ENCODE results near the gene DNAJB13. TPM values are rescaled to one million over a fixed set of nuclear protein-coding genes. Genes with fewer than 3 reads are reported as not detected.

DNAJB13 gene
- total and polyA plus RNA-seq, 2 of the 13 experiments (the other 11 are each of a cell fraction or from before 2014, with no cell fraction given): 2.3 TPM; not detected in 1

DNA sequence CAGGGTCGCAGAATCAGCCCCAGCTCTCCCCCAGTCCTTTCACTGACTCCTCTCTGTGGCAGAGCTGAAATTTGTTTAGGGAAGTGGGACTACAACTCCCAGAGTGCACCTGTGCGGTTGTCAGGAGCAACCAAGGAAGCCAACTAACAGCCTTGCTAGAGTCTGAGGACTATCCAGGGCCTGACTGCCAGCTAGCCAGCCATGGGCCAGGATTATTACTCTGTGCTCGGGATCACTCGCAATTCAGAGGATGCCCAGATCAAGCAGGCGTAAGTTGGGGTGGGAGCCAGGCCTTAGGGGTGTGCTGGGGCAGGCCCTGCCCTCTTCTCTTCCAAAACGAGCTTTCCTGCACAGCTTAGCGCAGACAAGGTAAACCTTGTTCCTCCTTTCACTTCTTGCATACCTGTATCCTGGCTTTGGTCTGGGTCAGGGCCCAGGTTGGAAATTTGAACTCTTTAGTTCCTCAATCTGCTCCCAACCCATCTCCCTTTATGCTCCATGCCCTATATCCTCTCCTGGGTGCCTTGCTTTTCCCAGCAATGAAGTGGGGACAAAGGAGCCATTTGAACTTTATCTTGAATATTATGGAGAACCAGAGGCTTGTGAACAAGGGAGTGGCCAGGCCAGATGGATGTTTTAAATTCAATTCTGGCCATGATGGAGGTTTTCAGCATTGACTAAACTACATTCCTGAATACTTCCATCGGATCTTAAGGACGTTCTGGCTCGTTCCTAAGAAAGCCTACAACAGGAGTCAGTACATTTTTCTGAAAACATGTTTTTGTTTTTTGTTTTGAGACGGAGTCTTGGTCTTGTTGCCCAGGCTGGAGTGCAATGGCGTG, at the start of gene DNAJB13 (continued):
- no peak for TF ChIP-seq GPN1 (CRISPR knock-in tag; IDR thresholded peaks at IDR 0.05; ENCODE audit: borderline replicate concordance)

DNA sequence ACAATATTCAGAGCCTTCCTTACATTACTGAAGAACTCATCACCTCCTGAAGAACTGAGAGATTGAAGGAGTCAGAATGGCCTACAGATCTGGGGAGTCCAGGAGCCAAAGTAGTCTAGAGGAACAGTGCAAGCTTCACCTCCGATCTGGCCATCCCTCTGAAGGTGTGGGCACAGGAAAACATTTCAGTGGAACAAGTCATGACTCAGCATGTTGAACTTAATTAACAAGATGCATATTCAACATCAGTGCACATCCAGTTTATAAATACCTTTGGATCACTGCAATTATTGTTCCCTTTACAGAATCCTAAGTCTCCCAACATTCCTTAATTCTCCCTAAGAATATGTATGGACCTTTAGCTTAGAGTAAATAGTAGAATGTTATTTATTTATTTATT, 48.5 kb upstream of the DNAJB13 start:
- Histone ChIP-seq H3K4me2 (ENCODE audit: low read depth, low read length) (no peak overlapping the region), H3K4me3 (replicated peaks in 1 of 3; ENCODE audit: insufficient read depth in 1 of 3, low read depth in 2 of 3, low read length in 3 of 3) (no peak overlapping the region), H3K79me2 (ENCODE audit: insufficient read depth, low read length) (no peaks in the 10 kb centered on the region), H4K20me1 (ENCODE audit: insufficient read depth, low read length) (no peaks in the 10 kb centered on the region), H3K27me3 (ENCODE audit: control insufficient read depth in 1 of 2, insufficient read depth in 2 of 2, low read length in 2 of 2) (no peaks in the 10 kb centered on the region), H3K4me1 (ENCODE audit: insufficient read depth, low read length) (no peaks in the 10 kb centered on the region), H3K27ac (ENCODE audit: extremely low read length, insufficient read depth, low read length) (no peak overlapping the region), H3K9me3 (ENCODE audit: low read length) (no peaks in the 10 kb centered on the region), H3K36me3 (replicated peaks in 1 of 2; ENCODE audit: control insufficient read depth in 1 of 2, insufficient read depth in 2 of 2, low read length in 2 of 2) (peaks cover 6 to 31% of the 10 kb centered on the region in 2 experiments), H3K9ac (ENCODE audit: insufficient read depth, low read depth, low read length) (no peak overlapping the region), H2AFZ (ENCODE audit: low read length) (no peak overlapping the region)
- in situ Hi-C loops (cut with HindIII; ENCODE audit: extremely low pct_ligation_motif_present, low pct_unique_long_range_greater_than_20kb): no loop called here
- TF ChIP-seq, protein P1, sequence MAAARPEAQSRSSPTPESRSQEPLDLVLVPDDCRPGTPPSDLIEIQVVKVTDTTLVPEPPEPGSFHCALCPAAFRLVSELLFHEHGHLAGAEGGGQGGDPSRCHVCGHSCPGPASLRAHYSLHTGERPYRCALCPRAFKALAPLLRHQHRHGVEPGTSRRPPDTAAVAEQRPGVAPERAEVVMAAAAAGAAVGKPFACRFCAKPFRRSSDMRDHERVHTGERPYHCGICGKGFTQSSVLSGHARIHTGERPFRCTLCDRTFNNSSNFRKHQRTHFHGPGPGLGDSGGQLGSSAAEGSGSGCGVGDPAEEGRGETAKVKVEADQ (CRISPR knock-in tag; IDR thresholded peaks at IDR 0.05; ENCODE audit: borderline replicate concordance): no peak
- TF ChIP-seq POLR2A (IDR thresholded peaks at IDR 0.05; ENCODE audit: insufficient read depth in 1 of 2, low read depth in 2 of 2, low read length in 2 of 2) (no peak), NFE2L2 (IDR thresholded peaks at IDR 0.05; ENCODE audit: low read length) (peak; percentile 63), HDAC1 (CRISPR knock-in tag; IDR thresholded peaks at IDR 0.05) (no peak), DNMT3B (CRISPR knock-in tag; conservative IDR thresholded peaks at IDR 0.05) (no peak), ZEB1 (IDR thresholded peaks at IDR 0.05; ENCODE audit: insufficient replicate concordance, low read depth) (no peak), ZBTB42 (CRISPR knock-in tag; IDR thresholded peaks at IDR 0.05) (no peak), ZNF891 (CRISPR knock-in tag; IDR thresholded peaks at IDR 0.05) (no peak), ZNF317 (CRISPR knock-in tag; IDR thresholded peaks at IDR 0.05) (no peak), MAFK (conservative IDR thresholded peaks at IDR 0.05 in 1 of 2, IDR thresholded peaks at IDR 0.05 in 1 of 2; ENCODE audit: low read length in 2 of 2) (peak; percentile 22 to 65; a peak in 3 of 4 replicates), BHLHE40 (IDR thresholded peaks at IDR 0.05; ENCODE audit: low read length) (no peak), ZNF713 (CRISPR knock-in tag; IDR thresholded peaks at IDR 0.05) (no peak), SP4 (CRISPR knock-in tag; IDR thresholded peaks at IDR 0.05) (no peak)
- TF ChIP-seq, protein P2, sequence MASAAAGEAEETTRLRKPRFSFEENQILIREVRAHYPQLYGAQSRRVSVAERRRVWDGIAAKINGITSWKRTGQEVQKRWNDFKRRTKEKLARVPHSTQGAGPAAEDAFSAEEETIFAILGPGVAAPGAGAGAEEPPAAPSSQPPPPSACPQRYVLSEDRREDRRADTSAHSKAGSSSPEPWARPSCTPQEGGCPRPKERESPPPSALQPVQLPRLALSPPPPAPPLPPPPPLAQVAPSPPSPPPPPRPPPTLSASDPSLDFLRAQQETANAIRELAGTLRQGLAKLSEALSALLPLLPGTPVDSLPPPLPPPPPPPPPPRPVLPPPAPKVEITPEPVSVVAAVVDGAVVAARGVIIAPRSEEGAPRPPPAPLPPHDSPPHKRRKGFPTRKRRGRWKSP (CRISPR knock-in tag; IDR thresholded peaks at IDR 0.05): no peak
- TF ChIP-seq, protein P3, sequence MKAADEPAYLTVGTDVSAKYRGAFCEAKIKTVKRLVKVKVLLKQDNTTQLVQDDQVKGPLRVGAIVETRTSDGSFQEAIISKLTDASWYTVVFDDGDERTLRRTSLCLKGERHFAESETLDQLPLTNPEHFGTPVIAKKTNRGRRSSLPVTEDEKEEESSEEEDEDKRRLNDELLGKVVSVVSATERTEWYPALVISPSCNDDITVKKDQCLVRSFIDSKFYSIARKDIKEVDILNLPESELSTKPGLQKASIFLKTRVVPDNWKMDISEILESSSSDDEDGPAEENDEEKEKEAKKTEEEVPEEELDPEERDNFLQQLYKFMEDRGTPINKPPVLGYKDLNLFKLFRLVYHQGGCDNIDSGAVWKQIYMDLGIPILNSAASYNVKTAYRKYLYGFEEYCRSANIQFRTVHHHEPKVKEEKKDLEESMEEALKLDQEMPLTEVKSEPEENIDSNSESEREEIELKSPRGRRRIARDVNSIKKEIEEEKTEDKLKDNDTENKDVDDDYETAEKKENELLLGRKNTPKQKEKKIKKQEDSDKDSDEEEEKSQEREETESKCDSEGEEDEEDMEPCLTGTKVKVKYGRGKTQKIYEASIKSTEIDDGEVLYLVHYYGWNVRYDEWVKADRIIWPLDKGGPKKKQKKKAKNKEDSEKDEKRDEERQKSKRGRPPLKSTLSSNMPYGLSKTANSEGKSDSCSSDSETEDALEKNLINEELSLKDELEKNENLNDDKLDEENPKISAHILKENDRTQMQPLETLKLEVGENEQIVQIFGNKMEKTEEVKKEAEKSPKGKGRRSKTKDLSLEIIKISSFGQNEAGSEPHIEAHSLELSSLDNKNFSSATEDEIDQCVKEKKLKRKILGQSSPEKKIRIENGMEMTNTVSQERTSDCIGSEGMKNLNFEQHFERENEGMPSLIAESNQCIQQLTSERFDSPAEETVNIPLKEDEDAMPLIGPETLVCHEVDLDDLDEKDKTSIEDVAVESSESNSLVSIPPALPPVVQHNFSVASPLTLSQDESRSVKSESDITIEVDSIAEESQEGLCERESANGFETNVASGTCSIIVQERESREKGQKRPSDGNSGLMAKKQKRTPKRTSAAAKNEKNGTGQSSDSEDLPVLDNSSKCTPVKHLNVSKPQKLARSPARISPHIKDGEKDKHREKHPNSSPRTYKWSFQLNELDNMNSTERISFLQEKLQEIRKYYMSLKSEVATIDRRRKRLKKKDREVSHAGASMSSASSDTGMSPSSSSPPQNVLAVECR (CRISPR knock-in tag; IDR thresholded peaks at IDR 0.05; ENCODE audit: borderline replicate concordance): no peak
- intact Hi-C loops (cut with micrococcal nuclease; ENCODE audit: unreplicated experiment): no loop called here
- ChIA-PET POLR2A (no interaction called here), CTCF (ENCODE audit: low intra/inter-chr PET ratio, low total read pairs) (no interaction called here)
- DNase-seq (ENCODE audit: low spot score) (no peak), FAIRE-seq (no peak), ATAC-seq (no peak)
- no TSS peak for BruUV-seq (replicated peaks)
- 100% methylated on average over 1 of the region's 1 CpG for WGBS (ENCODE audit: low lambda C conversion rate)

Measured in HepG2 (cell line).